D721Med (cell line): ENCODE measurements around the gene ANKRD34C.
A peak's percentile ranks its signal among the peaks of the same experiment; 100 is the strongest.
"Not testable (repeated sequence)": the region's sequence is repeated elsewhere in the genome, so short reads cannot be mapped to it uniquely, and the experiment has no call there.

ENCODE experiments used
- DNase-seq: peaks from one replicate; pipeline ENCODE4 v3.0.0; 2011; ENCODE audit warnings: low spot score; ENCODE audit not compliant: insufficient read length
- FAIRE-seq: peaks from 2 replicates; lab custom pipeline; 2011; peaks lifted over from hg19 to GRCh38; lab: Jason Lieb, UNC
- CTCF ChIP-seq: IDR thresholded peaks from 2 replicates; pipeline ENCODE4 v1.5.1; 2012; ENCODE audit warnings: mild to moderate bottlenecking, control low read depth; ENCODE audit not compliant: insufficient read depth; ENCODE audit errors: missing control alignments

ANKRD34C gene

DNA sequence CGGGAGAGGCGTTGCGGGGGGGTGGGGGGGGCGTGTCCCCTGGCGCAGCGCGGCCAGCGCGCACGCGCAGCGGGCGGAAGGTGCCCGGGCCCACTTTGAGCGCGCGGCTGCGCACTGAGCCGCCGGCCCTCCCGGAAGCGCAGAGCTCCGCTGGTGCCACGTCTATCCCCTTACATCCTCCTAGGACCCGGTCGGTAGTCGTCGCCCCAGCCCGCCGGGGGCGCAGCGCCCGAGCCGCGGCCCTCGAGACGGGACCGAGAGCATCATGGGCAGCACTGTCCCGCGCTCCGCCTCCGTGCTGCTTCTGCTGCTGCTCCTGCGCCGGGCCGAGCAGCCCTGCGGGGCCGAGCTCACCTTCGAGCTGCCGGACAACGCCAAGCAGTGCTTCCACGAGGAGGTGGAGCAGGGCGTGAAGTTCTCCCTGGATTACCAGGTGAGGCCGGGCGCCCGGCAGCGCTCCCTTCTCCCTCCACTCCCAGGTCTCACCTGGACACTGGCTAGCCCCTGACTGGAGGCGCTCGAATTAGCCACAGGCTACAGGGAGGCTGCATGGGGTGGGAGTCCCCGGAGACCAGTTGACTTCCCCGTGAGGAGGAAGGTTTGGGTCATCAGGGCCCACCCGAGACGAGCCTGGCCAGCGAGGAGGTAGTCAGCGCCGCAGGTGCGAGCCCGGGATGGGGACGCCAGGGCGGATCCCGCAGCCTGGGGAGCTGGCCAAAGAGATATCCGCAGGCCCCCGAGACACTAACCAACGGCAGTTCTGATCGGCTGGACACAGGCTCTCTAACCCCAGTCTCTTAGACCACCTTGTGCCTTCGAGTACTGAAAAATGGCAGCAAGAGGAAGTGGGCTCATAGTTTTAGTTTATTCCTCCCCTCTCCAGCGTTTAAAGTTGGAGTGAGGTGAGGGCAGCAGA lies 28.7 kb downstream of the ANKRD34C start, which contains the start of gene TMED3:
Gene TMED3 (plus strand): TSS at position 128 of the 916 bp plus-strand sequence. CDS start 138 bp downstream, at position 266.
- TF ChIP-seq CTCF = no peak
- FAIRE-seq (no peak), DNase-seq (peak; percentile 98)

DNA sequence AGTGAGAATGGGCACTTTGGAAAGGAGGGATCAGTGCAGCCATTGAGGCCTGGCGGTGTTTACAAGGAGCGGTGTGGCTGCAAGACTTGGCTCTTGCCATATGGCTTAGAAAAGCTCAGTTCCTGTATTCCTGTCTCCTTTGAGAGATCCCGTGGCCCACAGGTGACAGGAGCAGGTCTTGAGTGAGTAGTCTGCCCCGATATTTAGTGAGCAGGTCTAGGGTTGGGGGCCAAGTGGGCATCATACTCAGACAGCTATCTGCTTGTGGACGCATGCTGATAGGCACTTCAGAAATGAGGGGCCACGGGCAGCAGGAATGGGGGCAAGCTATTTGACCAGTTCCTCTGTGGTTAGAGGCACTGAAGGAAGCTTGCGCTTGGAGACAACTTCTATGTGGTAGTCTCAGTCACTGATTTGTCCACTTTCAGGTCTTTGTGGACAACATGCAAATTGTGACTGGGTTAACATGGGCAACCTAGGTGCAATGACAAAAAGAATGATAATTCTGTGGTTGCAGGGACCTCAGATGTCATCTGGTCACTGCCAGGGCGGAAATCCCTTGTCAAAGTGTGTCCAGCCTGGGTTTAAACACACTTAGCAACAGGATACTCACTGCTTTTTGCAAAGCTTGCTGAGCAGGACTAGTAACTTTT lies 29.5 kb downstream of the ANKRD34C start:
- TF ChIP-seq CTCF = no peak
- FAIRE-seq (no peak), DNase-seq (no peak)

- DNase-seq (no peak), FAIRE-seq (no peak)
- TF ChIP-seq CTCF = no peak
These were observed 31.7 kb downstream of the ANKRD34C start for GRCh38 chr15:79314186-79314585.

GRCh38 chr15:79314811-79315210 lies 32.3 kb downstream of the ANKRD34C start:
- TF ChIP-seq CTCF = no peak
- no peak for FAIRE-seq
- no peak for DNase-seq

- TF ChIP-seq CTCF = no peak
- DNase-seq = no peak
- no peak for FAIRE-seq
These were observed 33.3 kb downstream of the ANKRD34C start for GRCh38 chr15:79315623-79316328.

GRCh38 chr15:79316864-79317263 lies 34.3 kb downstream of the ANKRD34C start:
- no peak for DNase-seq
- TF ChIP-seq CTCF = no peak
- FAIRE-seq = no peak

- FAIRE-seq, DNase-seq: not testable (repeated sequence)
These were observed 37.5 kb downstream of the ANKRD34C start for GRCh38 chr15:79319973-79320372.
